Osteoblast (primary cell): ENCODE data around the gene ARHGAP18. TPM values are rescaled to one million over a fixed set of nuclear protein-coding genes. Genes with fewer than 3 reads are reported as not detected.

ENCODE experiments used
- DNase-seq: peaks from one replicate; pipeline ENCODE4 v3.0.0; 2011; ENCODE audit warnings: low spot score, mixed read lengths; ENCODE audit not compliant: insufficient read length; ENCODE audit errors: missing footprints
- H2AFZ ChIP-seq: 2 replicates; pipeline ENCODE4 v1.6.0; 2011; ENCODE audit warnings: mild to moderate bottlenecking, low read length
- H3K27ac ChIP-seq: 2 replicates; pipeline ENCODE4 v1.5.1; 2011; ENCODE audit warnings: mild to moderate bottlenecking, low read depth, low read length, moderate library complexity
- H3K27me3 ChIP-seq: 2 replicates; pipeline ENCODE4 v1.6.0; 2012; ENCODE audit warnings: mild to moderate bottlenecking, control low read depth, inconsistent platforms, low read length, moderate library complexity; ENCODE audit not compliant: insufficient read depth
- H3K36me3 ChIP-seq: 2 replicates; pipeline ENCODE4 v1.5.1; 2011; ENCODE audit warnings: mild to moderate bottlenecking, low read length, control low read depth, moderate library complexity; ENCODE audit not compliant: insufficient read depth
- H3K4me1 ChIP-seq: 2 replicates; pipeline ENCODE4 v1.5.1; 2011; ENCODE audit warnings: mild to moderate bottlenecking, low read length, control low read depth, moderate library complexity; ENCODE audit not compliant: insufficient read depth
- H3K4me2 ChIP-seq: 2 replicates; pipeline ENCODE4 v1.6.0; 2011; ENCODE audit warnings: mild to moderate bottlenecking, low read length; ENCODE audit not compliant: insufficient read depth
- H3K4me3 ChIP-seq: fragments of 200-600 bp; sonication (generic); 3 replicates; pipeline ENCODE4 v1.5.1; 2012; ENCODE audit warnings: mild to moderate bottlenecking, low read length, inconsistent platforms; ENCODE audit not compliant: insufficient read depth
- H3K79me2 ChIP-seq: 2 replicates; pipeline ENCODE4 v1.6.0; 2012; ENCODE audit warnings: mild to moderate bottlenecking, low read length, control low read depth, inconsistent platforms; ENCODE audit not compliant: insufficient read depth
- H3K9me3 ChIP-seq: 2 replicates; pipeline ENCODE4 v1.5.1; 2011; ENCODE audit warnings: low read depth, low read length, control low read depth
- H4K20me1 ChIP-seq: 2 replicates; pipeline ENCODE4 v1.6.0; 2012; ENCODE audit warnings: mild to moderate bottlenecking, low read length, control low read depth; ENCODE audit not compliant: insufficient read depth
- CTCF ChIP-seq: IDR thresholded peaks from 2 replicates; pipeline ENCODE4 v1.5.1; 2011; ENCODE audit warnings: mild to moderate bottlenecking, low read depth, low read length, moderate library complexity; ENCODE audit errors: extremely low read depth
- total RNA-seq: library from RNA; depleted of rRNA; stranded (reverse); fragments of >200 nt; gene quantifications from 2 replicates; pipeline ENCODE4 v1.2.3, GENCODE V29; 2012

ARHGAP18 gene
- total RNA-seq, 1 donor, result 21.0 TPM

DNA sequence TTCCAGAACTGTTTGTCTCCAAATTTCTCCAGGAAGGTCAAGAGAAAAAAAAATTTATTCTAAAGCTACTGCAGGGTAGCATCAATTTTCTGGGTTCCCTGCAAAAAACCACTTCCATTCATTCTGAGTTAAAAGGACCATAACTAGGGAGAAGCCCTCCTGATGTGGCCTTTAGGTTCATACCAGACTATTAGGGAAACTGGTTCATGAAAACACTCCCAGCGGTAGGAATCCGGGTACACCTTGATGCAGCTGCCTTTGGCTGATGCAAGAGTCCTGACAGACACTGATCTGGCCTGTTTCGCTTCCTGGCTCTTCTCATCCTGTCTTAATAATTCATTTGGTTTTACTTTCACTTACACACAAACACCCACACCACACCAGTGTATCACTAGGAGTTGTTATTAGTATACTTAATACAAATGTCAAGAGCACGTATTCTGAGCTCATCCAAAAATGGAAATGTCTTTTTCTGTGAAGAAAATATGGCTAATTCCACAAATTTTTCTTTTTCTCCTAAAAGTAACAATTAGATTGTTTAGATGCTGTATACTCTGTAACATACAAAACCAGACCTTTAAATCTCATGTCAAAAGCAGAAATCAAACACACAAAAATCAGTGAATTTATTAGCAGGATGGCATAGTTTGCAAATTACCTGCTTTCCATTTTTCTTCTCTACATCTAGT is 38.4 kb upstream of the ARHGAP18 start:
- Histone ChIP-seq H2AFZ (peak overlapping the region; percentile 11), H3K27me3 (no peaks in the 10 kb centered on the region), H3K4me1 (peaks cover 70% of the 10 kb centered on the region), H4K20me1 (no peaks in the 10 kb centered on the region), H3K36me3 (no peaks in the 10 kb centered on the region), H3K9me3 (no peaks in the 10 kb centered on the region), H3K79me2 (no peaks in the 10 kb centered on the region), H3K4me3 (no peak overlapping the region), H3K27ac (peak overlapping the region; percentile 19), H3K4me2 (peak overlapping the region; percentile 59)
- no peak for TF ChIP-seq CTCF
- no peak for DNase-seq

DNA sequence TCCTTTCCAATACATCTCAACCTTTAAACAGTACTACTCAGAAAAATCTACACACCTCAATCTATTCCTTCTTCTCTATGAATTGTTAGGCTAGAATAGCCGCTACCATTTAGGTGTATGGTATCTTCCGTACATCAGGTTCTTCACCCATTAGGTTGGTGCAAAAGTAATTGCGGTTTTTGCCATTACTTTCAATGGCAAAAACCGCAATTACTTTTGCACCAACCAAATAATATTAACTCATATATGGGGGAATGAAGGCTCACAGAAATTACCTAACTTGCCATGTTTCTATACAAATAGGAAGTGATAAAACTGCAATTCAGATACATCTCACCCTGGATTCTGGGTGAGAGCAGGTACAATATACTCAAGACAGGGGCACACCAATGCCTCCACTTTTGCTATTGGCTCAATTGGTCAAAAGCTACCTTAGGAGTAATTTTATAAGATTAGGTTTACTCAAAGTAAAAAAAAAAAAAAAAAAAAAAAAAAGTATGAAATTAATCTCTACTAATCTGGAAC is 37.7 kb upstream of the ARHGAP18 start:
- Histone ChIP-seq H3K36me3 (no peaks in the 10 kb centered on the region), H3K4me1 (peaks cover 63% of the 10 kb centered on the region), H3K9me3 (no peaks in the 10 kb centered on the region), H3K79me2 (no peaks in the 10 kb centered on the region), H3K27ac (no peak overlapping the region), H2AFZ (no peak overlapping the region), H3K4me2 (no peak overlapping the region), H3K27me3 (no peaks in the 10 kb centered on the region), H4K20me1 (no peaks in the 10 kb centered on the region), H3K4me3 (no peak overlapping the region)
- no peak for DNase-seq
- TF ChIP-seq CTCF, result no peak

DNA sequence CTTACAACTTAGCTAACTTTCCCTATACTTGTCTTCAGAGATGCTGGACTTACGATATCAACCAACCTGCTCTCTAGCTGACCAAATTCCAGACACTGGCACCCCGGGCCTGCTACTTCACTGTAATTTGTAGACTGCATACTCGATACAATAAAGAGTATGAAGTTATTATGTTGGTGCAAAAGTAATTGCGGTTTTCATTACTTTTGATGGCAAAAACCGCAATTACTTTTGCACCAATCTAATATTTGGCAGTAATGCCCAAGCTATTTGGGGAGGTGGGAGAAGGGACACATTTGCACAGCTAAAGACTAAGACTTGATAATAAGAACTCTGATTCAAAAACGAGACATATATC is 34.9 kb upstream of the ARHGAP18 start:
- H3K4me1 ChIP-seq, result peaks cover 35% of the 10 kb centered on the region
- no peaks in the 10 kb centered on the region for H4K20me1 ChIP-seq
- H3K27ac ChIP-seq, result no peak overlapping the region
- H3K27me3 ChIP-seq, result no peaks in the 10 kb centered on the region
- H3K79me2 ChIP-seq, result no peaks in the 10 kb centered on the region
- no peak for TF ChIP-seq CTCF
- no peaks in the 10 kb centered on the region for H3K36me3 ChIP-seq
- no peaks in the 10 kb centered on the region for H3K9me3 ChIP-seq
- no peak for DNase-seq
- peak overlapping the region; percentile 5 for H3K4me2 ChIP-seq
- no peak overlapping the region for H3K4me3 ChIP-seq
- no peak overlapping the region for H2AFZ ChIP-seq

GRCh38 chr6:129744201-129744879 is 34.4 kb upstream of the ARHGAP18 start:
- TF ChIP-seq CTCF, result no peak
- Histone ChIP-seq H3K4me3 (no peak overlapping the region), H3K4me2 (peak overlapping the region; percentile 5), H3K27ac (peak overlapping the region; percentile 20), H3K36me3 (no peaks in the 10 kb centered on the region), H3K79me2 (no peaks in the 10 kb centered on the region), H3K4me1 (peaks cover 30% of the 10 kb centered on the region), H4K20me1 (no peaks in the 10 kb centered on the region), H2AFZ (peak overlapping the region; percentile 33), H3K9me3 (no peaks in the 10 kb centered on the region), H3K27me3 (no peaks in the 10 kb centered on the region)
- peak; percentile 35 for DNase-seq
